GM23338 (cell line): Measurements from ENCODE around the gene LMBR1. TPM values are rescaled to one million over a fixed set of nuclear protein-coding genes. Genes with fewer than 3 reads are reported as not detected.

Experiments used
- ATAC-seq: fragments of 200-7000 bp; cut with Tn5 transposase; 3 replicates; pipeline ENCODE4 v1.9.1; 2020
- DNase-seq: peaks from one replicate; pipeline ENCODE4 v3.0.0-alpha.2; 2015; ENCODE audit warnings: low spot score
- H2AFZ ChIP-seq: fragments of 200-600 bp; sonication (generic); 2 replicates; pipeline ENCODE4 v1.8.0; 2016; ENCODE audit warnings: antibody characterized with exemption, mild to moderate bottlenecking, moderate library complexity
- H3F3A ChIP-seq: fragments of 200-600 bp; sonication (generic); replicated peaks from 2 replicates; pipeline ENCODE4 v1.8.0; 2017; ENCODE audit warnings: antibody characterized with exemption, mixed run types, low read depth
- H3K27ac ChIP-seq: fragments of 200-600 bp; sonication (generic); 2 replicates; pipeline ENCODE4 v1.6.1; 2016; ENCODE audit warnings: low read depth
- H3K27me3 ChIP-seq: fragments of 200-600 bp; sonication (generic); 2 replicates; pipeline ENCODE4 v1.8.0; 2016; ENCODE audit warnings: mild to moderate bottlenecking, mixed run types, moderate library complexity; ENCODE audit not compliant: insufficient read depth
- H3K36me3 ChIP-seq: fragments of 200-600 bp; sonication (generic); 2 replicates; pipeline ENCODE4 v1.8.0; 2016; ENCODE audit warnings: mild to moderate bottlenecking; ENCODE audit not compliant: insufficient read depth
- H3K4me1 ChIP-seq: fragments of 200-600 bp; sonication (generic); 2 replicates; pipeline ENCODE4 v1.8.0; 2016; ENCODE audit warnings: mild to moderate bottlenecking, moderate library complexity; ENCODE audit not compliant: insufficient read depth
- H3K4me2 ChIP-seq: fragments of 200-600 bp; sonication (generic); 2 replicates; pipeline ENCODE4 v1.7.1; 2017; ENCODE audit warnings: mixed run types
- H3K4me3 ChIP-seq: fragments of 200-600 bp; sonication (generic); 2 replicates; pipeline ENCODE4 v1.6.1; 2016; ENCODE audit warnings: mixed run types
- H3K79me2 ChIP-seq: fragments of 200-600 bp; sonication (generic); replicated peaks from 2 replicates; pipeline ENCODE4 v1.8.0; 2017; ENCODE audit warnings: mild to moderate bottlenecking; ENCODE audit not compliant: insufficient read depth
- H3K9me2 ChIP-seq: fragments of 200-600 bp; sonication (generic); 2 replicates; pipeline ENCODE4 v1.8.0; 2017; ENCODE audit not compliant: insufficient read depth
- H4K20me1 ChIP-seq: fragments of 200-600 bp; sonication (generic); replicated peaks from 2 replicates; pipeline ENCODE4 v1.8.0; 2017; ENCODE audit warnings: mild to moderate bottlenecking; ENCODE audit not compliant: insufficient read depth
- H3K27ac Mint-ChIP-seq: 2 replicates; pipeline ENCODE4 v1.8.0; 2020; ENCODE audit warnings: inconsistent platforms, mild to moderate bottlenecking, moderate library complexity, mixed read lengths
- H3K27me3 Mint-ChIP-seq: 3 replicates; pipeline ENCODE4 v1.8.0; 2022; ENCODE audit warnings: low read depth, mild to moderate bottlenecking, moderate library complexity, mixed read lengths, inconsistent platforms; ENCODE audit not compliant: insufficient read depth, poor library complexity
- H3K36me3 Mint-ChIP-seq: 3 replicates; pipeline ENCODE4 v1.8.0; 2021; ENCODE audit warnings: low read depth, mild to moderate bottlenecking, inconsistent platforms, moderate library complexity, mixed read lengths
- H3K4me1 Mint-ChIP-seq: 3 replicates; pipeline ENCODE4 v1.8.0; 2020; ENCODE audit warnings: mild to moderate bottlenecking, inconsistent platforms, mixed read lengths
- H3K4me3 Mint-ChIP-seq: 3 replicates; pipeline ENCODE4 v1.8.0; 2021; ENCODE audit warnings: moderate library complexity, mild to moderate bottlenecking, inconsistent platforms, mixed read lengths
- H3K9me3 Mint-ChIP-seq: 3 replicates; pipeline ENCODE4 v1.8.0; 2020; ENCODE audit warnings: moderate library complexity, mild to moderate bottlenecking, inconsistent platforms, mixed read lengths
- CTCF ChIP-seq, 2 experiments: fragments of 200-600 bp in 1 of 2; sonication (generic) in 1 of 2; conservative IDR thresholded peaks; 2 replicates each; pipeline versions ENCODE4 v1.5.1 to v1.6.1; 2016 to 2017; ENCODE audit warnings: antibody characterized with exemption in 2 of 2, low read depth in 2 of 2, mild to moderate bottlenecking in 2 of 2, moderate library complexity in 1 of 2
- EZH2 ChIP-seq: fragments of 200-600 bp; sonication (generic); IDR thresholded peaks from one replicate; pipeline ENCODE4 v1.8.0; 2017; ENCODE audit warnings: antibody characterized with exemption, mild to moderate bottlenecking, low read depth; ENCODE audit not compliant: unreplicated experiment
- REST ChIP-seq: IDR thresholded peaks from one replicate; pipeline ENCODE4 v1.6.1; 2018; ENCODE audit warnings: antibody characterized with exemption; ENCODE audit not compliant: unreplicated experiment
- STAT1 ChIP-seq: IDR thresholded peaks from one replicate; pipeline ENCODE4 v1.6.1; 2016; ENCODE audit warnings: antibody characterized with exemption; ENCODE audit not compliant: unreplicated experiment
- ZNF462 ChIP-seq: fragments of 250-450 bp; sonication (Bioruptor Pico); IDR thresholded peaks from 2 replicates; pipeline ENCODE4 v1.5.0; 2020; ENCODE audit warnings: mild to moderate bottlenecking, moderate library complexity
- polyA plus RNA-seq: library from polyadenylated mRNA; unstranded; fragments of >200 nt; fragmentation: Nextera tagmentation; extraction: Ambion mirVana; gene quantifications from 2 replicates; pipeline ENCODE4 v1.2.1, GENCODE V29; 2016
- total RNA-seq: library from RNA; depleted of rRNA; stranded (reverse); fragments of >200 nt; shearing (Covaris generic); gene quantifications from 2 replicates; pipeline ENCODE4 v1.2.3, GENCODE V29; 2014

Gene LMBR1
- total and polyA plus RNA-seq, 2 experiments from 2014 or later = 21.8 to 90.1 TPM

GRCh38 chr7:156848979-156849378 is 44.0 kb downstream of the LMBR1 start:
- H3K4me1 Mint-ChIP-seq = no peaks in the 10 kb centered on the region
- H3K79me2 ChIP-seq = peaks cover 99% of the 10 kb centered on the region

GRCh38 chr7:156845379-156846101 is 47.4 kb downstream of the LMBR1 start:
- no peaks in the 10 kb centered on the region for H3K4me1 ChIP-seq
- no peaks in the 10 kb centered on the region for H3K27me3 ChIP-seq
- no peaks in the 10 kb centered on the region for H3F3A ChIP-seq
- H3K36me3 Mint-ChIP-seq = no peaks in the 10 kb centered on the region
- H2AFZ ChIP-seq = no peak overlapping the region
- H3K27me3 Mint-ChIP-seq = peaks cover 6% of the 10 kb centered on the region
- no peak overlapping the region for H3K4me2 ChIP-seq
- H3K36me3 ChIP-seq = no peaks in the 10 kb centered on the region
- no peaks in the 10 kb centered on the region for H3K9me2 ChIP-seq
- H3K4me3 ChIP-seq = no peak overlapping the region
- no peaks in the 10 kb centered on the region for H3K4me1 Mint-ChIP-seq
- H3K79me2 ChIP-seq = peaks cover 98% of the 10 kb centered on the region
- H4K20me1 ChIP-seq = peaks cover 30% of the 10 kb centered on the region
- H3K4me3 Mint-ChIP-seq = no peak overlapping the region
- no peaks in the 10 kb centered on the region; the same call in 2 of the 3 replicates for H3K9me3 Mint-ChIP-seq
- H3K27ac Mint-ChIP-seq = peak overlapping the region; percentile 34; the same call in 1 of the 2 replicates
- ATAC-seq (no peak), DNase-seq (no peak)
- H3K27ac ChIP-seq = no peak overlapping the region
- TF ChIP-seq ZNF462 (CRISPR knock-in tag) (no peak), STAT1 (no peak), CTCF (conservative IDR thresholded peaks at IDR 0.05; ENCODE audit: low read depth in 2 of 2) (no peak)

More at GRCh38 chr7:156848979-156849378, 44.0 kb downstream of the LMBR1 start:
- peaks cover 21% of the 10 kb centered on the region; the same call in 1 of the 2 replicates for H4K20me1 ChIP-seq
- no peaks in the 10 kb centered on the region for H3K9me2 ChIP-seq
- DNase-seq (no peak), ATAC-seq (no peak)
- Mint-ChIP-seq H3K9me3 (peaks cover 4% of the 10 kb centered on the region), H3K36me3 (peaks cover 6% of the 10 kb centered on the region; the same call in 1 of the 3 replicates), H3K4me3 (no peak overlapping the region), H3K27ac (no peak overlapping the region), H3K27me3 (peaks cover 5% of the 10 kb centered on the region)
- H3K4me3 ChIP-seq = no peak overlapping the region
- no peak for TF ChIP-seq REST
- TF ChIP-seq EZH2 = no peak
- H3K27ac ChIP-seq = no peak overlapping the region
- H3K4me1 ChIP-seq = no peaks in the 10 kb centered on the region
- no peaks in the 10 kb centered on the region for H3K27me3 ChIP-seq
- H3K4me2 ChIP-seq = no peak overlapping the region
- no peaks in the 10 kb centered on the region for H3K36me3 ChIP-seq
- H2AFZ ChIP-seq = no peak overlapping the region
- H3F3A ChIP-seq = no peaks in the 10 kb centered on the region
